ENCODE measurements around the gene OR6B3. TPM values are rescaled to one million over a fixed set of nuclear protein-coding genes. Genes with fewer than 3 reads are reported as not detected.

OR6B3 gene
- total RNA-seq: not detected

DNA sequence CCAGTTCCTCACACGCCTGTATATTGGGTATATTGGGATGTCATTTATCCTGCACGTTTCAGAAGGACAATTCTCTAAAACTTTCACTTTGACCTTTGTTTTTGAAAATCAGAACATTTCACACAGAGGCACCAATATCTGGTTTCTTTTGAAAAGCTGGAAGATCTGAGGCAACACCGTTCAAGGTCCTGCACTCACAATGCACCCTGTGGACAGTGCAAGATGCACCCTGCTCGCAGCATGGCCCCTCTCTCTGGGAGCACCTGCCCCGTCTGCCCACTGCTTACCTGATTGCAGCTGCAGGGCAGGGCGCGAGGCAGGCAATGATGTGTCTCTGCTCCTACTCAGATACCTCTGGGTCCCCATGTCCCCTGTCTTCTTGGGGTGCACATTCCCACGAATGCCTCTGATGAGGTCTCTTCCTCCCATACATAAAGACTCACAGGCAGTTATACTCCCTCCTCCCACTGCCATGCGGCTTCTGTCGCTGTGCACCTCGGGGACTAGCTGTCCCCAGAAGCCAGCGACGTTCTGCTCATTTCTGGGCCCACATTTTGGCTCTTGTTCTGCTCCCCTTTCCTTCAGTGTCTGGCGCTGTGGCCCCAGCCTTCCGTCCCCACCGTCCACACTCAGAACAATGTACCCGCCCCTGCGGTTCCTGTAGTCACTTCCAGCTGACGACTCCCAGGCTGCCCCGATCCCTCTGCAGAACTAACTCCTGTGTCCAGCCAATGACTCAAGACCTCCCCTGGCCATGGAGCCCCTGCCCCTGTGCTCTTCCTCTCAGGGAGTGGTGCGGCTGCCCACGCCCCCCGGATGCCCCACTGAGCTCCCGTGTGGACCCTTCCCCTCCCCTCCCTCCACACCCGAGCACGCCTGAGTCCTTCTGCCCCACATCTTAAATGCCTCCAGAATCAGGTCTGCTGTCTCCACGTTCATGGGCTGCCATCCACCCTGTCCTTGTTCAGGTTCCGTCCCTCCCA lies at the start of gene OR6B3:
TSS of gene OR6B3 (minus strand) at position 349 of the 983 bp plus-strand sequence.
- ATAC-seq (no peak), DNase-seq (no peak)
- Mint-ChIP-seq H3K4me1 (no peaks in the 10 kb centered on the region), H3K4me3 (no peak within 1 kb of the TSS), H3K27me3 (peaks cover 45% of the 10 kb centered on the region), H3K9me3 (ENCODE audit: low read depth) (no peaks in the 10 kb centered on the region), H3K27ac (no peak within 1 kb of the TSS), H3K36me3 (no peaks in the 10 kb centered on the region)
- CTCF ChIA-PET: no interaction called here

- CTCF ChIA-PET: no interaction called here
Measured at GRCh38 chr2:240098349-240098748, 45.0 kb upstream of the OR6B3 start.

DNA sequence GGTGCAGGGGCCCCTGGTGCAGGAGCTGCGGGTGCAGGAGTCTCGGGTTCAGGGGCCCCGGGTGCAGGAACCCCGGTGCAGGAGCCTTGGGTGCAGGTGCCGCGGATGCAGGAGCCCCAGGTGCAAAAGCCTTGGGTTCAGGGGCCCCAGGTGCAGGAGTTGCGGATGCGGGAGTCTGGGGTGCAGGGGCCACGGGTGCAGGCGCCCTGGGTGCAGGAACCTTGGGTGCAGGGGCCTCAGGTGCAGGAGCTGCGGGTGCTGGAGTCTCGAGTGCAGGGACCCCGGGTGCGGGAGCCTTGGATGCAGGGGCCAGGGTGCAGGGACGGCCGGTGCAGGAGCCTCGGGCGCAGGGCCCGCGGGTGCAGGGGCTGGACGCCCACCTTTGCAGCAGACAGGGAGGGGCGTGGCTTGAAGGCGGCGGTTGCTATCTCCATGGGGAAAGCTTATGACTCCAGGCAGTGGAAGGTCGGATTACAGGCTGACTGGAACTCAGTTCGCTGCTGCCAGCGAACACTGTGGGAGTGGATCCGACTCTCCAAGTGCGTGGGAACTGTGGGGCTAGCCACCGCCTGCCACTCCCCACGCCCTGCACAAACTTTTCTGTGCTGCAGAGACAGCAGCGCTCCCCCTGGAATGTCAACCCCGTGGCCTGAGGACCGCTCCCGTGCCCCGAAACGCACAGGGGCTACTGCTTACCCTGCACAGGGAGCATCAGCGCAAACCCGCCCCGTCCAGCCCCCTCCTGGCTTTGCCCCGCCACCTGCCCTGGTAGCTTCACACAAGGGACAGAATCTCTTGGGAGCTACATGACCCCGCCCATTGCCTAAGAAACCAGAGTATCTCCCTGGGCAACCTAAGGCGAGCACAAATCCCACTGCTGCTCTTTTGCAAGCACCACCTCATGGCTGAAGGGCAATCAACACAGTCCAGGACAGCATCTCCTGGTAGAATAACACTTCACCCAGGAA lies 42.5 kb upstream of the OR6B3 start:
- Mint-ChIP-seq H3K9me3 (ENCODE audit: low read depth) (no peaks in the 10 kb centered on the region), H3K36me3 (no peaks in the 10 kb centered on the region), H3K27ac (no peak overlapping the region), H3K4me3 (no peak overlapping the region), H3K27me3 (peaks cover 75% of the 10 kb centered on the region), H3K4me1 (no peaks in the 10 kb centered on the region)
- ATAC-seq: no peak
- no peak for DNase-seq
- CTCF ChIA-PET: no interaction called here

More at GRCh38 chr2:240098349-240098748, 45.0 kb upstream of the OR6B3 start:
- Mint-ChIP-seq H3K9me3 (ENCODE audit: low read depth) (no peaks in the 10 kb centered on the region), H3K27me3 (peaks cover 77% of the 10 kb centered on the region), H3K4me3 (no peak overlapping the region), H3K4me1 (no peaks in the 10 kb centered on the region), H3K27ac (no peak overlapping the region), H3K36me3 (no peaks in the 10 kb centered on the region)
- no peak for ATAC-seq
- DNase-seq: no peak

DNA sequence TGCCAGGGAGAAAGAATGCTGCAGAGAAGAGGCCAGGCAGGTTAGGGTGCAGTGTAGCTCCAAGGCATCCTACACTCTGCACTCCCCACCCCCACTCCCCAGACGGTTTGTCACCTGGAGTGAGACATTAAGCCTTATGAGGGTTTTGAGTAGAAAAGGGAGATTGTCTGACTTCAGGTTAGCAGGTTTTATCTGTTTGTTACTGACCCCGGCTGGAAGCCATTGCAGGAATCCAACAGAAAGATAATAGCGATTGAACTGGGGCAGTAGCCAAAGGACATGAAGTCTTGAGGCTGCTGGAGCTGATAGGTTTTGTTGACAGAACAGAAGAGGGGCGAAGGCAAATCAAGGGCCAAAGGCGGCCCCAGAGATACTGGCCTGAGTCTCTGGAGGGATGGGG lies 36.0 kb upstream of the OR6B3 start:
- Mint-ChIP-seq H3K36me3 (no peaks in the 10 kb centered on the region), H3K9me3 (ENCODE audit: low read depth) (peaks cover 2% of the 10 kb centered on the region), H3K4me3 (no peak overlapping the region), H3K4me1 (no peaks in the 10 kb centered on the region), H3K27me3 (peaks cover 17% of the 10 kb centered on the region), H3K27ac (no peak overlapping the region)
- CTCF ChIA-PET: no interaction called here
- ATAC-seq (no peak), DNase-seq (no peak)

DNA sequence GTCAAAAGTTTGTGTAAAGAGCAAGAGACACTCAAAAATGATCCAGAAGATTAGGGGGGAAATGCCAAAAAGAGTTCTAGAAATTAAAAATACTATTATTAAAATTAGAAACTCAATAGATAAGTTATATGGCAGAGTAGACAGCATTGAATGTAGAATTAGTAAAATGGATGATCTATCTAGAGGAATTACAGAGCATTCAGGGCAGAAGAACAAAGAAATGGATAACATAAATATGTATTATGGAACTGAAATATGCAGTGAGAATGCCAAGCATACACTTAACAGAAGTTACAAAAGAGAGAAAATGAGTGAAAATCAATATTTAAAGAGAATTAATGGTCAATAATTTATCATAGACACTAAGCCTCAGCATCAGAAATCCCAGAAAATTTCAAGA lies 33.2 kb upstream of the OR6B3 start:
- no peaks in the 10 kb centered on the region for H3K36me3 Mint-ChIP-seq
- no peak for ATAC-seq

GRCh38 chr2:240078631-240079030 lies 25.3 kb upstream of the OR6B3 start:
- H3K9me3 Mint-ChIP-seq (ENCODE audit: low read depth): peaks cover 9% of the 10 kb centered on the region
- peaks cover 2% of the 10 kb centered on the region for H3K36me3 Mint-ChIP-seq
- DNase-seq (no peak), ATAC-seq (no peak)
- CTCF ChIA-PET: no interaction called here
- H3K27ac Mint-ChIP-seq: no peak overlapping the region
- H3K4me1 Mint-ChIP-seq: no peaks in the 10 kb centered on the region
- no peak overlapping the region for H3K4me3 Mint-ChIP-seq
- peaks cover 15% of the 10 kb centered on the region for H3K27me3 Mint-ChIP-seq

More for the DNA sequence above, 33.2 kb upstream of the OR6B3 start:
- Mint-ChIP-seq H3K27me3 (peaks cover 15% of the 10 kb centered on the region), H3K9me3 (ENCODE audit: low read depth) (peaks cover 2% of the 10 kb centered on the region), H3K27ac (no peak overlapping the region), H3K4me1 (no peaks in the 10 kb centered on the region), H3K4me3 (no peak overlapping the region)
- DNase-seq: no peak
- CTCF ChIA-PET: no interaction called here

DNA sequence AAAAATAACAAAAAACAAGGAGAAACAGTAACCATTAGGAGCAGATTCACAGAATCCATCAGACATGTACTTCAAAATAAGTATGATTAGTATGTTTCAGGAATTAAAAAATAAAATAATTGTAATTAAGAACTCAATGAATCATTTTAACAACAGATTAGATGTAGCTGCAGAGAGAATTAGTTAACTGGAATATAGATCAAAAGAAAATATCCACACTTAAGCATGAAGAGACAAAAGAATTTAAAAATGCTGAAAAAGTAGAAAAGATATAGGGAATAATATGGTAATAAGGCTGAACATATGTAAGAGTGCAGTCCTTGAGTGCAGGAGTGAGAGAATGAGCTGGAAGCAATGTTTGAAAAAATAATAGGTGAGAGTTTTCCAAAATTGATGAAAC lies 24.1 kb upstream of the OR6B3 start:
- Mint-ChIP-seq H3K36me3 (peaks cover 2% of the 10 kb centered on the region), H3K27ac (no peak overlapping the region), H3K4me3 (no peak overlapping the region), H3K9me3 (ENCODE audit: low read depth) (peaks cover 9% of the 10 kb centered on the region), H3K4me1 (no peaks in the 10 kb centered on the region), H3K27me3 (peaks cover 10% of the 10 kb centered on the region)
- no peak for DNase-seq
- ATAC-seq: no peak
- CTCF ChIA-PET: no interaction called here

DNA sequence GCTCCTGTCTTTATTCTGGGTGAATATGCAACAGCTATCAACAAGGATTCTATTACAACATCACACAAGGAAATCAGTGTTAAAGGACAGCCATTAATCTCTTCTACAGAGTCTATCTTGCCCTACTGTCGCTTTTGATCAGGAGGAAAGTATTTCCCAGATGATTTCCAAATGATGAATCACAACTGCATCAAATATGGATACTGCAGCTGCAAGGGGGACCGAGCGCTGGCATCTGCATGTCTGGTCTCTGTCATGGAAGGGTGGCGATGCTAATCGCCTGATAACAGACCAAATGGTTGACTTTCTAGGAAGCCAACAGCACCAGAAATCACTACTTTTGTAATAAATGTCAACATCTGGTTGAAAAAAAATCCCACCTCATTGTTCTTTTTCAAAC lies 21.2 kb upstream of the OR6B3 start:
- Mint-ChIP-seq H3K27me3 (peaks cover 14% of the 10 kb centered on the region), H3K4me3 (no peak overlapping the region), H3K36me3 (peaks cover 2% of the 10 kb centered on the region), H3K9me3 (ENCODE audit: low read depth) (peaks cover 9% of the 10 kb centered on the region), H3K27ac (no peak overlapping the region), H3K4me1 (no peaks in the 10 kb centered on the region)
- CTCF ChIA-PET: interaction anchor here (1.1 kb wide), 1 partner anchor 14 kb away, joined by 4 read pairs; no protein-coding TSS in a partner anchor
- no peak for ATAC-seq
- no peak for DNase-seq

GRCh38 chr2:240070907-240071306 lies 17.6 kb upstream of the OR6B3 start:
- no peak overlapping the region for H3K27ac Mint-ChIP-seq
- no peaks in the 10 kb centered on the region for H3K4me1 Mint-ChIP-seq
- no peak for ATAC-seq
- H3K27me3 Mint-ChIP-seq: peaks cover 32% of the 10 kb centered on the region
- CTCF ChIA-PET: no interaction called here
- H3K36me3 Mint-ChIP-seq: no peaks in the 10 kb centered on the region
- DNase-seq: no peak
- H3K9me3 Mint-ChIP-seq (ENCODE audit: low read depth): no peaks in the 10 kb centered on the region
- H3K4me3 Mint-ChIP-seq: no peak overlapping the region

DNA sequence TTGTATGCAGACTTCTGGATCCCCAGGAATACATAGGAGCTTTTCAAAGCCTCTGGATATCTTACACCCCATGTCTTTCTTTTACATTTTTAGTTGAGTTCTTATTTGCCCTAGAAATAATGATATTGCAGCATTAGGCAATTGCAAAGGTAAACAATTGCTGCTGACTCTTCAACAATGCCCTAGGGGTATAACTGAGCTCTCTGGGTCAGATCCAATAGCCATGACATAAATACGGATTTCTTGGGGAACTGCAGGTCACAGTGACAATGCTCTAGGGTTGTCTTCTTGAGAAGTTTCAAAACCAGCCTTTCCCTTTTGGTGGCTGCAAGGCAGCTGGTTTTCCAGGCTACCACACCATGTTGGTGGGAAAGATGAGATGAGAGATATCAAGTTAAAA lies 16.5 kb upstream of the OR6B3 start:
- DNase-seq (no peak), ATAC-seq (no peak)
- Mint-ChIP-seq H3K27ac (no peak overlapping the region), H3K36me3 (no peaks in the 10 kb centered on the region), H3K4me1 (no peaks in the 10 kb centered on the region), H3K27me3 (peaks cover 36% of the 10 kb centered on the region), H3K9me3 (ENCODE audit: low read depth) (no peaks in the 10 kb centered on the region), H3K4me3 (no peak overlapping the region)
- CTCF ChIA-PET: no interaction called here

DNA sequence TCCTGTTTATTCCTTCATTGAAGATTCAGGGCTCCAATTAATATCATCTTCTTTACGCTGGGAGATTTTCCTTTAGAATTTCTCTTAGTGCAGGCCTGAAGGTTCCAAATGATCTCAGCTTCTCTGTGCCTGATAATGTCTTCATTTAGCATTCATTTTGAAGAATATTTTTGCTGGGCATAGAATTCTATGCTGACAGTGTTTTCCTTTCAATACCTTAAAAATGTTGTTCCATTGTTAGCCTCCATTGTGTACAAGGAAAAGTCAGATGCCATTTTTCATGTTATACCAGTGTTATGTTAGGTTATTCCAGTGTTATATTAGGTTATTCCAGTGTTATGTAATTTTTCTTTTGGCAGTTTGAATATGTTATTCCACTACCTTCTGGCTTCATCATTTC lies 14.9 kb upstream of the OR6B3 start:
- H3K4me3 Mint-ChIP-seq: no peak overlapping the region
- CTCF ChIA-PET: interaction anchor here (1.4 kb wide), 1 partner anchor 75 kb away, joined by 3 read pairs; no protein-coding TSS in a partner anchor
- ATAC-seq (no peak), DNase-seq (no peak)
- no peak overlapping the region for H3K27ac Mint-ChIP-seq
- no peaks in the 10 kb centered on the region for H3K36me3 Mint-ChIP-seq
- H3K27me3 Mint-ChIP-seq: peaks cover 42% of the 10 kb centered on the region
- H3K9me3 Mint-ChIP-seq (ENCODE audit: low read depth): no peaks in the 10 kb centered on the region
- H3K4me1 Mint-ChIP-seq: no peaks in the 10 kb centered on the region

GRCh38 chr2:240066489-240066888 lies 13.2 kb upstream of the OR6B3 start:
- no peak for ATAC-seq
- CTCF ChIA-PET: interaction anchor here (1.7 kb wide), 1 partner anchor 77 kb away, joined by 6 read pairs; no protein-coding TSS in a partner anchor
- Mint-ChIP-seq H3K4me3 (no peak overlapping the region), H3K27ac (no peak overlapping the region), H3K36me3 (no peaks in the 10 kb centered on the region), H3K4me1 (no peaks in the 10 kb centered on the region), H3K27me3 (peaks cover 52% of the 10 kb centered on the region), H3K9me3 (ENCODE audit: low read depth) (no peaks in the 10 kb centered on the region)
- no peak for DNase-seq

DNA sequence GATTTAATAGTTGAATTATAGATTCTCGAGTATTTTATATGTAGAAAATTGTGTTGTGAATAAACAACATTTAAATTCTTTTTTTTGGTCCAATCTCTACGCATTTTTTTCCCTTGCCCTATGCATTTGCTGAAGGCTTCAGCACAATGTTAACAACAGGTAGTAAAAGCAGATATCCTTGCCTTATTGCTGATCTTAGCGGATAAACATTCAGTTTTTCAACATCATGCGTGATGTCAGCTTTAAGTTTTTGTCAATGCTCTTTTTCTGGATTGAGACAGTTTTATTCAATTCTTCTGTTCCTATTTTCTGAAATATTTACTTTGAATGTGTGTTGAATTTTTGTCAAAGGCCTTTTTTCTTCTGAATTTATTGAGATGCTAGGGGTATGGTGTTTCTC lies 11.6 kb upstream of the OR6B3 start:
- no peak overlapping the region for H3K4me3 Mint-ChIP-seq
- ATAC-seq: no peak
- no peaks in the 10 kb centered on the region for H3K36me3 Mint-ChIP-seq
- CTCF ChIA-PET: no interaction called here
- H3K27ac Mint-ChIP-seq: no peak overlapping the region
- DNase-seq: no peak
- H3K27me3 Mint-ChIP-seq: peaks cover 48% of the 10 kb centered on the region
- H3K4me1 Mint-ChIP-seq: no peaks in the 10 kb centered on the region
- no peaks in the 10 kb centered on the region for H3K9me3 Mint-ChIP-seq (ENCODE audit: low read depth)

All from activated CD8-positive, alpha-beta memory T cell treated with anti-CD3 and anti-CD28 coated beads, Interleukin-2, amount 10 ng/mL, durations not matched to agents 7 days and 5 days (primary cell).